GM10266 (cell line): ENCODE results near the gene TFB2M.
"Not testable (repeated sequence)": the region's sequence is repeated elsewhere in the genome, so short reads cannot be mapped to it uniquely, and the experiment has no call there.

ENCODE experiments used
- DNase-seq: peaks from one replicate; pipeline ENCODE4 v3.0.0; 2012; ENCODE audit errors: extremely low spot score
- TF ChIP-seq, protein P1 (sequence below): IDR thresholded peaks from 2 replicates; pipeline ENCODE4 v1.5.1; 2012; ENCODE audit warnings: mild to moderate bottlenecking, low read depth; ENCODE audit not compliant: control insufficient read depth, insufficient read depth; ENCODE audit errors: missing control alignments

TFB2M gene

GRCh38 chr1:246576709-246577032 is 10.6 kb upstream of the TFB2M start:
- TF ChIP-seq, protein P1, sequence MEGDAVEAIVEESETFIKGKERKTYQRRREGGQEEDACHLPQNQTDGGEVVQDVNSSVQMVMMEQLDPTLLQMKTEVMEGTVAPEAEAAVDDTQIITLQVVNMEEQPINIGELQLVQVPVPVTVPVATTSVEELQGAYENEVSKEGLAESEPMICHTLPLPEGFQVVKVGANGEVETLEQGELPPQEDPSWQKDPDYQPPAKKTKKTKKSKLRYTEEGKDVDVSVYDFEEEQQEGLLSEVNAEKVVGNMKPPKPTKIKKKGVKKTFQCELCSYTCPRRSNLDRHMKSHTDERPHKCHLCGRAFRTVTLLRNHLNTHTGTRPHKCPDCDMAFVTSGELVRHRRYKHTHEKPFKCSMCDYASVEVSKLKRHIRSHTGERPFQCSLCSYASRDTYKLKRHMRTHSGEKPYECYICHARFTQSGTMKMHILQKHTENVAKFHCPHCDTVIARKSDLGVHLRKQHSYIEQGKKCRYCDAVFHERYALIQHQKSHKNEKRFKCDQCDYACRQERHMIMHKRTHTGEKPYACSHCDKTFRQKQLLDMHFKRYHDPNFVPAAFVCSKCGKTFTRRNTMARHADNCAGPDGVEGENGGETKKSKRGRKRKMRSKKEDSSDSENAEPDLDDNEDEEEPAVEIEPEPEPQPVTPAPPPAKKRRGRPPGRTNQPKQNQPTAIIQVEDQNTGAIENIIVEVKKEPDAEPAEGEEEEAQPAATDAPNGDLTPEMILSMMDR, result no peak

GRCh38 chr1:246573491-246573890 is 7.4 kb upstream of the TFB2M start:
- TF ChIP-seq, protein P1, result no peak
- no peak for DNase-seq

More at GRCh38 chr1:246576709-246577032, 10.6 kb upstream of the TFB2M start:
- DNase-seq, result no peak

DNA sequence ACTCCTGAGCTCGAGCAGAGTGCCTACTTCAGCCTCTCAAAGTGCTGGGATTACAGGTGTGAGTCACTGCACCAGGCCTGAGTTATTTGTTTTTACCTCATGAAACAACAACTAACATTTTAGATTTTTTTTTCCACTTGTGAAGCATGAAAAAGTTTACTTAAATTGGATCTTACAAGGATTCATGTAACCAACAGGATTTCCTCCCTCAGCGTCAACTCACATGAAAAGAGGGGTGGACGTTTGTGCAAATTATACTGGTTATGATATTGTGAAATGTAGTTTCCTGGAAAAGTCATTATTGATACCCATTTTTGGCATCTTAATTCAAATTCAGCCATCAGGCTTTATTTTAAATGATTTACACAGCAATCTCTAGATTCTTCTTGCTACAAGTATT is 6.7 kb upstream of the TFB2M start:
- no peak for DNase-seq
- TF ChIP-seq, protein P1, result no peak

- TF ChIP-seq, protein P1, result no peak
Measured at GRCh38 chr1:246571953-246572352, 5.9 kb upstream of the TFB2M start.

GRCh38 chr1:246571309-246571708 is 5.2 kb upstream of the TFB2M start:
- DNase-seq, result not testable (repeated sequence)

More at GRCh38 chr1:246571953-246572352, 5.9 kb upstream of the TFB2M start:
- DNase-seq, result no peak

DNA sequence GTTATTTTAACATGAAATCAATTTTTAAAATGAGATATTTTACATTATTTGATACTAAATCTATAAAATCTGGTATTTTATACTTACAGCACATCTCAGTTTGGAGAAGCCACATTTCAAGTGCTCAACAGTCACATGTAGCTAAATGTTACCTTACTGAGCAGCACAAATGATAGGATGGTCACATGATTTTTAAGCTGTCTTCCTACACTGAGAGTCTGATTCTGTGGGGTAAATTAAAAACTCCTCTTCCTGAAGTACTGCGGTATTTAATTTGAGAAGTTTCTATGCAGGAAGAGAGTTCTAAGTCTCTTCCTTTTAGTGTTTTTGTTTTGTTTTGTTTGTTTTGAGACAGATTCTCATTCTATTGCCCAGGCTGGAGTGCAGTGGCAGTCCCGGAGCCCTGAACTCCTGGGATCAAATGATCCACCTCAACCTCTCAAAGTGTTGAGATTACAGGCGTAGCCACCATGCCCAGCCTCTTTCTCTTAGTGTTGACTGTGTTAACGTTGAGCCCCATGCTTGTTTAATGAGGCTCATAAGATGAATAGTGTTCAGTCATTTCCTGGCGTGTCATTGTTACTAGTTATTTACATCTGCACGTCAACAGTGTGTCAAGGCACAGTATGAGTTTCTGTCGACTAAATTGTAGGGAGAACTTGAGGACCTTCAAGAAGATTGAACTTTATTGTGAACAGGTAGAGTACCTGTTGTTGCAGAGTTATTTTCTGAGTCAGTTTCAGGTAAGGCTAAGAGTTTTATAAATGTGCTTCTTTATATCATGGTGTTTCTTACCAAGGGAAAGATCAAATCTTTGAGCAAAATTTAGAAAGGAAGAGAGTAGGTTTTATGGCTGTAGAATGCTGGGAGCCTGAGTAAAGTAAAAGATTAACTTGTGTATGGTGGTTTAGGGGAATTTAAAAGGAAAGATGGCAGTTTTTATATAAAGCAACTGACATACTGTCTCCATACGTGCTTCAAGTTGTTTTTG is 3.5 kb upstream of the TFB2M start:
- TF ChIP-seq, protein P1, result no peak
- no peak for DNase-seq

DNA sequence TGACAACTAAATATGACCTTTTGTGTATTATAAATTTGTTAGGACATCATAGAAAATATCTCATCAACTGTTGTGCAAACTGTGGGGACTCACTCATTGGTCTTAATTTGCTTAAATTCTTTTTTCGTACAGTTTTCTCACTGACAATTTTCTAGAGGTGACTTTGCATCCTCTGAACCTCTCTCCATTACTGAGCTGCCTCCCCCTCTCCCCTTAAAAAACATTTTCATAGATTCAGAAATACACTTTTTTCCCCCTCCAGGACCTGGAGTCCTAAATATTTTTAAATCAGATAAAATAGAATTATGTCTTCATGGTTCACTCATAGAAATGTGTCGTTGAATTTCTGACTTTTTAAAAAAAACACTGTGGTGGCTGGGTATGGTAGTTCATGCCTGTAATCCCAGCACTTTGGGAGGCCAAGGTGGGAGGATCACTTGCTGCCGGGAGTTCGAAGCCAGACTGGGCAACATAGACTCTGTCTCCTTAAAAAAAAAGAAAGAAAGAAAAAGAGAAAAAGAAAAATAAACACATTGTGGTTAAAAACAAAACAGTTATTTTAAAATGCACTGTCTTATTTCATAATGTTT is 1.7 kb upstream of the TFB2M start:
- TF ChIP-seq, protein P1, result no peak
- DNase-seq, result no peak
